DMS79 treated with DMSO at 0.1 percent for 48 hours (cell line): ENCODE measurements around the gene ENTREP3.
"Not testable (repeated sequence)": the region's sequence is repeated elsewhere in the genome, so short reads cannot be mapped to it uniquely, and the experiment has no call there.

Source experiments
- DNase-seq: peaks from one replicate; lab custom pipeline; 2025; lab: John Stamatoyannopoulos, UW

ENTREP3 gene, protein sequence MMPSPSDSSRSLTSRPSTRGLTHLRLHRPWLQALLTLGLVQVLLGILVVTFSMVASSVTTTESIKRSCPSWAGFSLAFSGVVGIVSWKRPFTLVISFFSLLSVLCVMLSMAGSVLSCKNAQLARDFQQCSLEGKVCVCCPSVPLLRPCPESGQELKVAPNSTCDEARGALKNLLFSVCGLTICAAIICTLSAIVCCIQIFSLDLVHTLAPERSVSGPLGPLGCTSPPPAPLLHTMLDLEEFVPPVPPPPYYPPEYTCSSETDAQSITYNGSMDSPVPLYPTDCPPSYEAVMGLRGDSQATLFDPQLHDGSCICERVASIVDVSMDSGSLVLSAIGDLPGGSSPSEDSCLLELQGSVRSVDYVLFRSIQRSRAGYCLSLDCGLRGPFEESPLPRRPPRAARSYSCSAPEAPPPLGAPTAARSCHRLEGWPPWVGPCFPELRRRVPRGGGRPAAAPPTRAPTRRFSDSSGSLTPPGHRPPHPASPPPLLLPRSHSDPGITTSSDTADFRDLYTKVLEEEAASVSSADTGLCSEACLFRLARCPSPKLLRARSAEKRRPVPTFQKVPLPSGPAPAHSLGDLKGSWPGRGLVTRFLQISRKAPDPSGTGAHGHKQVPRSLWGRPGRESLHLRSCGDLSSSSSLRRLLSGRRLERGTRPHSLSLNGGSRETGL

DNA sequence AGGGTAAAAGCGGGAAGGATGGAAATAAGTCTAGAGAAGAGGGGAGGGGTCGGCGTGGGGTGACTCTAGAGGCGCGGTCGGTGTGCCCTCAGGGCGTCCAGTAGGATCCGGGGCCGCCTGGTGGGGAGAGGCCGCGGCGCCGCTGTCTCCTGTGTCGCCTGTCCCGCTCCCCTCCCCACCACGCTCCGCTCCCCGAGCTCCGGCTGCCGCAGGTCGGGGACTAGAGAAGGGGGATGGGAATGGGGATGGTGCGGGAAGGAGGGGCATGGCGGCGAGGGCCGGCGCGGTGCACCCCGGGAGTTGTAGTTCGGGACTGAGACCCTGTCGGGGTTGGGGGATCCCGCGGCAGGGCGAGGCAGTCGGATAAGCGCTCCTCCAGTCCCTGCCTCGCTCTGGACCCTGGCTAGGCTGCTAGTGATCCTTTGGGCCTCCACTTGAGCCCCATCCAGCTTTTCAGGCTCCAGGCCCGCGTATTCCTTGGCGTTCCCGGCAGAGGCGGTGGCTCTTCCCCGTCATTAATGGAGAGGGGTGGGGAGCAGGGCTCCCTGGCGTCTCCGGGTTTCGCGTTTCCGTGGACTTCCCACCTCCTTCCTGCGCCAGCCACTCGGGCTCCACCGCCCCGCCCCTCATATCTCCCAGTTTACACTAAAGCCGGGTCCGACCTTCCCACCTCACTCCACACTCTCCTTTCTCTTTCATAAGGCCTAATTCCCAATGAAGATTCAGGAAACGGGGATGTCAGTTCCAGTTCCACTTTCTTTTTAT lies at the start of gene ENTREP3:
Gene ENTREP3, minus strand, starts transcription at position 241 of the 765 bp plus-strand sequence. CDS start 606 bp downstream, outside the sequence.
- peak; percentile 84 for DNase-seq

DNA sequence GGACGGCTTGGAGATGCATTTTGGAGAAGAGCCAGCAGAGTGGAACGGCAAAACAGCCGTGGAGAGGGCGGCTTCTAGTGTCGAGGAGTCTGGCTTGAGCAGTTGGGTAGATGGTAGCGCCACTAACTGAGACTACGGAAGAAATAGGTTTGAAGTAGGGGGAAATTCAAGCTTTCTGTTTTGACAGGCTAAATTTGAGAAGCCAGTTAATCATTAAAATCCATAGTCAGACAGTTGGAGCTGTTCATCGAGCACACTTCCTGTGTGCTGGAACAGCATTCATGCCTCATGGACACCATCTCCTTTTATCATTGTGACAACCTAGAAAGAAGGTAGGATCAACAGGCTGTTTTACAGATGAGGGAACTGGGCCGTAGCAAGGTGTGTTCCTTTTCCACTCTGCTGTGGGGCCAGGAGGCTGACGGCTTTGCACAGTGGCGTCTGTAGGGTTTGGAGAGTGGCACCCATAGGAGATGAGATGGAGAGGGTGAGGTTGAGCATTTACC lies 49.3 kb upstream of the ENTREP3 start:
- DNase-seq = no peak

DNA sequence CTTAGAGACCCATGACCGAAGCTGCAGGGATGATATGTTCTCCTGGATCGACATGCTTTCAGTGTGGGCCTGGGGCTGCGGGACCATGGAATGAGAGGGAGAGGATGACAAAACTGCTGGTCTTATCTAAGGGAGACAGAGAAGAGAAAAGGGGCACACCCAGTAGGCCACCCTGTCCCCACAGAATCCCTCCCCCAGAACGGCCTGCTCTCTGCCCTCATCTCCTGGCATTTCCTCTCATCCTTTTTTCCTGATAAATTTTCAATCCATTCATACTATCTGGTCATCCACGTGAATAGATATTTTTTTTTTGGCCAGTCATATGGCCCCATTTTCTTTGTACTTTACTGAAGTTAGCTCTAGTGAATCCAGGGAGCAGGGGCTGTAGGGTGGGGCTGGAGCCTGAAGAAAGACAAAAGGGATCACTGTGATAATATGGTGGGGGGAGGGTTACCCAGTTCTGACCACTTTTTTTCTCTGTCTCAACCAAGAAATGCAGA lies 46.1 kb upstream of the ENTREP3 start, which contains the start of gene PKLR:
Gene PKLR, minus strand, starts transcription at position 97 of the 500 bp plus-strand sequence. Its CDS starts 43 bp downstream, at position 54.
- no peak for DNase-seq

DNA sequence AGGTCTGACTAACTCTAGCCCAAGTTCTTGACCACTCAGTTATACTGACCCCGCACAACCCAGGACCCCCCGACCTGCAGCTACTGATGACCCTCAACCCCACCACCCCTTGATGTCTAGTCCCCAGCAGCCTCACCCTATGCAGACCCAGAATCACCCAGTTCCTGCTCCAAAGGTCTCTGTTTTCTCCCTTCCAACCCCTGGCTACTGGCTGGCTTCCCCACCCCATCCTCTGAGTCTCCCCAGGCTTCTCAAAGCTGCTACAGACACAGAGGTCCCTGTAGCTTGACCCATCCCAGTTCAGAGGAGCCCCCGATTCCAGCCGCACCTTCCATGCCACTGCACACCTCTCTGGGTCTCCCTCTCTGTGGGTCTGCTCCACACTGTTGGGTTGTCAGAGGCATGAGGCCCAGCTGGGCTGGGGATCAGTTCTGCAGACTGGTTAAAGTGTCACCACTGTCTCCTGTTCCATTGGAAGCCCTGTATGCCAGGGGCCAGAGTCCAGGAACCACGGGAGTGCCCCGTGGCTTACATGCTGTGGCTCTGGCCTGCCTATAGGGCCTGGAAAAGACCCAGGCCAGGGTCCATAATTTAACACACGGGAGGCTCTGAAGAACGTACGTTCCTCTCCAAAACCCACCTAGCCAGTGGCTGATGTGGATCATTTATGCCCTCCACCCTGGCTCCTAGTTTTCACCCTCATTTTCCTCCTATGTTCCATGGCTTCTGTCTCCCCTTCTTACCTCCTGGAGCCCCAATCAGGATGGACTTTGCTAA lies 45.5 kb upstream of the ENTREP3 start:
- DNase-seq = no peak

DNA sequence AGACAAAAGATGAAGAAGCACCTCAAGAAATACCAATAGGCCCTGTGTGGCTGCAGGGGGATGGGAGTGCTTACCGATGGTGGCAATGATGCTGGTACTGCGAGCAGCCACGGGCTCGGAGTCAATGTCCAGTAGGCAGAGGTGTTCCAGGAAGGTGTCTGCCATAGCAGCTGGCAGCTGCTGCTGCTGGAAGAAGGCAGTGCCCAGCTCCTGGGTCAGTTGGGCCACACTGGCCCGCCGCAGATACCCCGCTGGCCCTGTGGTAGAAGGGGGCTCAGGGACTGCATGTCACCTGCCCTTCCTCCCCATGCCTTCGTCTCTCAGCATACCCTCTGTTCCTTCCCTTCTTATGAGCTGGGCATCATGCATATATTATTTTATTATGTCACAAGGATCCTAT lies 44.7 kb upstream of the ENTREP3 start:
- DNase-seq = no peak

DNA sequence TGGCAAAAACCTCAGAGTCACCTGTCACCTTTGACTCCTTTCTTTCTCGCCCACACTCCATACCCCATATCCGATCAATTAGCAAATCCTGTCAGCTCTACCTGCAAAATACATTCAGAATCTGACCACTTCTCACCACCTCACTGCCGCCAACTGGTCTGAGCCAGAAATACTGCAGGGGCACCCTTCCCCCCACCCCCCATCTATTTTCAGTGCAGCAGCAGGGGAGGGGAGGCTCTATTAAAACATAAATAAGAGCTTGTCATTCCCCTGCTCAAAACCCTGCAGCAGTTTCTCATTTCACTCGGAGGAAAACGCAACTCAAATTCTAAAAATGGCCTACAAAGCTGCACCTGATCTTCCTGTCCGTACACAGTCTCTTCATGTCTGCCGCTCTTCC lies 42.1 kb upstream of the ENTREP3 start:
- DNase-seq = no peak

DNA sequence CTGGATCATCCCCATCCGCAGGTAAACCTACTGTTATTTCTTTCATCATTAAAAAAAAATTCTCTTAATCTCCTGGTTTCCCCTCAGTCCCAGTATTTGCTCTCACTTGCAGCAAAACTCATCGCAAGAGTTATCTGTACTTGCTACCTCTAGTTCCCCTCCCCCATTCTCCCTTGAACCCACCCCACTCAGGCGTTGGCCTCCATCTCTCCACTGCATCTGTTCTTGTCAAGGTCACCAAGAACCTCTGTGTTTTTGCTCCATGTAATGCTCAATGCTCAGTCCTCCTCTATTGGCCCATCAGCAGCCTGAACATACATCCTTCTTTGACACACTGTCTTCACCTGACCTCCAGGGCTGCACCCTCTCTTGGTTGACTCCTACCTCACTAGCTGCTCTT lies 41.4 kb upstream of the ENTREP3 start:
- no peak for DNase-seq

DNA sequence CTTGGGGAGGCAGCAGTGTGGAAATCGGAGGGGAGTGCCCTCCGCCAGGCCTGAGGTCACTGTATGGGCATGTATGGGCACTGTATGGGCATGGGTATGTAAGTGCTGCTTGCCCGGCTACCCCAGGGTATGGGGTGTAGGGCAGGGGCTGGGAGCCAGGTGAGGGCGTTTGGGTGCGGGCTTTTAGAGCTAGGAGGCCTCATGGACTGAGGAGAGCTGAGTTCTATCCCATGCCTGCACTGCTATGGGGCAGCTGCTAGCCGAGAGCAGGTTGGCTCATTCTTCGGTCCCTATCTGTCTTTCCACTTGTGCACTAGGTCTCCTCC lies 40.6 kb upstream of the ENTREP3 start:
- DNase-seq = no peak

DNA sequence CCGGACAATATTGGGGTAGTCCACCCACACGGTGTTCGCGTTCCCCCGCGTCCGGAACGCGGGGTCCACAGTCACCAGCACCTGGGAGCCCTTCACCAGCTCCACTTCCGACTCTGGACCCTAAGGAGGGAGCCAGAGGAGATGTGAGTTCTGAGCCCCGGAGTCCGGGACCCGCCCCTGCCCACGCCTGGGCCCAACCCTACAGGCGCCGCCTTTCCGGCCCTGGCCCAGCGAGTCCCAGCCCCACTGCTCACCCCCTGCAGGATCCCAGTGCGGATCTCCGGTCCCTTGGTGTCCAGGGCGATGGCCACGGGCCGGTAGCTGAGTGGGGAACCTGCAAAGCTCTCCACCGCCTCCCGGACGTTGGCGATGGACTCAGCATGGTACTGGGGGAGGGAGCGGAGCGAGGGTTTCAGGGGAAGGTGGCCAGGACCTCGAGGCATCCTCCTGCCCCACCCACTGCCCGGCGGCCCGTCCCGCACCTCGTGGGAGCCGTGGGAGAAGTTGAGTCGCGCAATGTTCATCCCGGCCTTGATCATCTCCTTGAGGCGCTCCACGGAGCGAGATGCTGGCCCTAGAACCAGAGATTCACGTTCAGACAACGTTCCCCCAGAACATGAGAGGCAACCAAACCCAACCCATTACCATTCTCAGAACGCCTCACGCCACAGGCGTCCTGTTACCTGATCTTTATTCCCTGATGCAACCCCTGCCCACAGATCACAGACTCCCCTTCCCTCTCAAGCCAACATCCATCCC lies 40.1 kb upstream of the ENTREP3 start:
- no peak for DNase-seq

DNA sequence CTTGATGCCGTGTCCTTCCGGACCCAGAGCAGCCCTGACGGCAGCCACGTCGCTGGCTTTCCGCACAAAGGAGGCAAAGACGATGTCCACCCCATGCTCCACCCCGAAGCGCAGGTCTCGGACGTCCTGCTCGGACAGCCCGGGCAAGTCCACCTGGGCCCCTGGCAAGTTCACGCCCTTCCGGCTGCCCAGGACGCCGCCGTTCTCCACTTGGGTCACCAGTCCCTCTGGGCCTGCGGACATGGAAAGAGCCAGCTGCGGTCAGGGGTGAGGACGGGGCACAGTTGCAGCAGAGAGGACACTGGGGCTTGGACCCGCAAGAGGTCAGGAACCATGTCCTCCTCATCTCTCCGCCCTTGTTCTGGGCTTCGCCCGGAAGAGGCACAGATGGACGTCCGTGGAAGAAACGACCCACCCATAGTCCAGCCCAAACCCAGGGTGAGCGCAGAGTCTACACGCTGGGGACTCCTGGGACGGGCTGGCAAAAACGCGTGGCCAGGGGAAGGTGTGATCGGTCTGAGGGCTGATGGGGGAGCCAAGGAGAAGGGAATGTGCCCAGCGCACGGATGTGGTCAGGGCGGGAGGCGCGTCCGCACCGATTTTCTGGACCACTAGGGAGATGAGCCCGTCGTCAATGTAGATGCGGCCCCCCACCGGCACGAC lies 39.4 kb upstream of the ENTREP3 start:
- DNase-seq = no peak

DNA sequence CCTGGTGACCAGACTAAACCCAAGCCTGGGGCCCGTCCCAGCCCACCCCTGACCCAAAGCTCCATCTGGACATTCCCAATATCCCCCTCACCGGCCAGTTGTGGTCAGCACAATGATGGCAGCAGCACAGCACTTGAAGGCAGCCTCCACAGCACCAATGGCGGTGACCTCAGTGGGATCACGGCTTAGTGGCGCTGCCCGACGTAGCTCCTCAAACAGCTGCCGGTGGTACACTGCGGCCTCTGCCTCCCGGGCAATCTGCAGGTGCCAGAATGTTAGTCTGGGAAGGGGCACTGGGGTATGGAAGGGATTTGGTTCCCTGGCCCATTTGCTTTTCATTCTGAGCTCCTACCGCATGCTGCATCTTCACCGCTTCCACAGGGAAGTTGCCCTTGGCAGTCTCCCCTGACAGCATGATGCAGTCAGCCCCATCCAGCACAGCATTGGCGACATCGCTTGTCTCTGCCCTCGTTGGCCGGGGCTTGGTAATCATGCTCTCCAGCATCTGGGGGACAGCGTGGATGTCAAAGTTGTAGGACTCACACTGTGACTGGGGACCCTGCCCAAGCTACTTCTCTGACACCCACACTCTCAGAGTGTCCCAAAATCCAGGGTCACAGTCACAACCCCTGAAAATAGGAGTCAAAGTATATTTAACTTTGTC lies 37.9 kb upstream of the ENTREP3 start:
- DNase-seq = no peak

DNA sequence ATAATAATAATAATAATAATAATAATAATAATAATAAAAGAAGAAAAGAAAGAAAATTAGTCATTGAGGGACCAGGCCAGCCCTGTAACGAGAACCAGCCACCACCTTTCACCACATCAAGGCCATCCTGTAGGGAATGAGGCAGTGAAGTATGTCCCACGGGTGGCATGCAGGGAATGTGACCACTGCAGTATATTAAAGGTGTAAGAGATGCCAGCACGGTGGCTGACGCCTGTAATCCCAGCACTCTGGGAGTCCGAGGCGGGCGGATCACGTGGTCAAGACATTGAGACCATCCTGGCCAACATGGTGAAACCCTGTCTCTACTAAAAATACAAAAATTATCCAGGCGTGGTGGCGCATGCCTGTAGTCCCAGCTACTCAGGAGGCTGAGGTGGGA lies 35.7 kb upstream of the ENTREP3 start:
- DNase-seq = not testable (repeated sequence)

DNA sequence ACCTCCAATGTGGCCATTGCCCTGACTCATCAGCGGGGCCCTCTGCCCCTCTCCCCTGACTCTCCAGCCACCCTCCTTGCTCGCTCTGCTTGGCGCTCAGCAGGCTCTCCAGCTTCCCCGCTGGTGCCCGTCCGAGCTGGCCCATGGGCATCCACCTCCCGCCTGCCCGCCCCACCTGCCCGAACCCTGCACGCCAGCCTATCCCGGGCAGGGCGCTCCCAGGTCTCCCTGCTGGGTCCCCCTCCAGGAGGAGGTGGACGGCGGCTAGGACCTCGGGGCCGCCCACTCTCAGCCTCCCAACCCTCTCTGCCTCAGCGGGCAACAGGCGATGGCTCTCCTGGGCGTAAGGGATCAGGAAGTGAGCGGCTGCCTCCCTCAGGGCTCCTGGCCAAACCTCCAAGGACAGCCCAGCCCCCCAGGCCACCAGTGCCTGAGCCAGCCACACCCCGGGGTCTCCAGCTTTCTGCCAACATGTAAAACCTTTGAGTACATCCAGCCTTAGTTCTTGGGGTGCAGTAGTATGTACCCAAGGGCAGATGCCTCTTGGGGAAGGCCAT lies 32.8 kb upstream of the ENTREP3 start:
- no peak for DNase-seq

DNA sequence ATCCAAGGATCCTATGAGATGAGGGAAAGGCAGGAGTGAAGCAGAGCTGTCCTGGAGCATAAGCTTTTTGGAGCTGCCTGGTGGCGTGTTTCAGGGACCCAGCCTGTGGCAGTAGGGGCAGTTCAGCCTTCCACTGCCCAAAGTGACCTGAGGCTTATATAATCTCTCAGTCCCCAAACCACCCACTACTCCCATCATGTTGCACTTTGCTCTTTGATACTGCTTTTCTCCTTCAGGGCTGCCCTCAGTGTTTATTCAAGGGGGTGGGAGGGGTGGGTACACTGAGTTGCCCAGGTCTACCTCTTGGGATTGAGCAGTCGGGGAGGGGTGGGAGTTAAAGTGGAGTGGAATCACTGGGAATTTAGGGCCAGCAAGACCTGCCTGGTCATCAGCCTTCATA lies 31.3 kb upstream of the ENTREP3 start:
- DNase-seq = no peak

DNA sequence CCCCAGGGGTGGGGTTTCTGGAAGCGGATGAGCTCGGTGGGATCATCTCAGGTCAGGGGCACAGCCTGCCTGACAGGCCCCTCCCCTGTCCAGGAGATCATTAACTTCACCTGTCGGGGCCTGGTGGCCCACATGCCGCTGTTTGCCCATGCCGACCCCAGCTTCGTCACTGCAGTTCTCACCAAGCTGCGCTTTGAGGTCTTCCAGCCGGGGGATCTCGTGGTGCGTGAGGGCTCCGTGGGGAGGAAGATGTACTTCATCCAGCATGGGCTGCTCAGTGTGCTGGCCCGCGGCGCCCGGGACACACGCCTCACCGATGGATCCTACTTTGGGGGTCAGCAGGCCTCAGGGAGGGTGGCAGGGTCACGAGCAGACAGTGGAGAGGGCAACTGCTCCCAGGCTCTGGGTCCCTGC lies 30.4 kb upstream of the ENTREP3 start:
- no peak for DNase-seq

DNA sequence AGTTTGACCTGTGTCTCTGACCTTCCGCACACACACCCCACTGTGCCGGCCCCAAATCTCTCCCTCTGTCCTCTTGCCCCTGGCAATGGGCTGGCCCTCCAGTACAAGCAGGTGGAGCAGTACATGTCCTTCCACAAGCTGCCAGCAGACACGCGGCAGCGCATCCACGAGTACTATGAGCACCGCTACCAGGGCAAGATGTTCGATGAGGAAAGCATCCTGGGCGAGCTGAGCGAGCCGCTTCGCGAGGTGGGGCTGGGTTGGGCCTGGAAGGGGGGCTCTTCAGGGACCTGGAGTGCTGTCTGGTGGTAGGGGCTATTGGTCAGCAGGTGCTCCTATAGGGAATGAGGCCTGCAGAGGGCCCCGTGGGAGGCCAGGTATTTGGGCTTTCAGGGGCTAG lies 29.8 kb upstream of the ENTREP3 start:
- DNase-seq = no peak

DNA sequence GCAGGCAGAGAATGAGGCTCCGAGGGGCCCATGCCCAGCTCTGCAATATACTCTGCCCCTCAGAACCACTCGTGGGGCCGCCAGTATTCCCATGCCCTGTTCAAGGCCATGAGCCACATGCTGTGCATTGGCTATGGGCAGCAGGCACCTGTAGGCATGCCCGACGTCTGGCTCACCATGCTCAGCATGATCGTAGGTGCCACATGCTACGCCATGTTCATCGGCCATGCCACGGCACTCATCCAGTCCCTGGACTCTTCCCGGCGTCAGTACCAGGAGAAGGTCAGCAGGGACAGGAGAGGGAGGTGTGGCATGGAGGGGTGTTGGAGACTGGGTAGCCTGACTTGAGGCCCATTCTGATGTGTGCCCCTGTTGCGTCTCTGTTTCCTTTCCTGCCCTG lies 29.2 kb upstream of the ENTREP3 start:
- DNase-seq = no peak

DNA sequence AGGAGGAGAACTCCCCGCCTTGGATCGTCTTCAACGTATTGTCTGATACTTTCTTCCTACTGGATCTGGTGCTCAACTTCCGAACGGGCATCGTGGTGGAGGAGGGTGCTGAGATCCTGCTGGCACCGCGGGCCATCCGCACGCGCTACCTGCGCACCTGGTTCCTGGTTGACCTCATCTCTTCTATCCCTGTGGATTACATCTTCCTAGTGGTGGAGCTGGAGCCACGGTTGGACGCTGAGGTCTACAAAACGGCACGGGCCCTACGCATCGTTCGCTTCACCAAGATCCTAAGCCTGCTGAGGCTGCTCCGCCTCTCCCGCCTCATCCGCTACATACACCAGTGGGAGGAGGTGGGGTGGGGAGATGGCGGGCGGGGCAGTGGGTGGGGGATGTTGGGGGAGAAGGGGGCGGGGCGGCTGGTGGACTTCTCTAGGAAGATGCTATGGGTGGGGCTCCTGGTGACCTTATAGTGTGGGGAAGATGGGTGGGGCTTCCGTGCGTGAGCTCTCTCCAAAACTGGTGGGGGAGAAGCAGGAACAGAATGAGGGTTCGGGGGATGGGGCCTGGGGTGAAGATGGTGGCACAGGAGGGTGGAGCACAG lies 27.3 kb upstream of the ENTREP3 start:
- DNase-seq = no peak

DNA sequence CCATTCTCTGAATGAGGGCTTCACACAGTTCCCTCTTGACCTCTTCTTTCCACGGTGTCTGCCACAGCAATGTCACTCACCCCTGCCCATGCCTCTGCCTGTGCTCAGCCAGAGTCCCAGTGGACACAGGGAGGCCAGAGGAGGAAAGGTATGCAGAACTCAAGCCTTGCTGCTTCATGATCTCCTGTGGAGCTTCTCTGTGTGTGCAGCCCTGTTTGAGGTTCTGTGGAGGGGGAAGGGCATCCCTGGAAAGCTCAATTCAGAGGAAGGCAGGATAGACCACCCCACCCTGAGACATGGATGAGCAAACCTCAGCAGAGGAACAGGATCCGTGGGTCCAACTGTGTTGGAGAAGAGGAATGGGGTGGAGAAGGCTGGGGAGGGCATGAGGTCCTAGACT lies 24.0 kb upstream of the ENTREP3 start:
- no peak for DNase-seq
